GM19099 (cell line): ENCODE results near the gene SIAE.

Experiments
- POLR2A ChIP-seq: IDR thresholded peaks from 3 replicates; pipeline ENCODE4 v1.6.1; 2011; ENCODE audit warnings: low read depth; ENCODE audit not compliant: insufficient read length; ENCODE audit errors: extremely low read depth

The SIAE gene

DNA sequence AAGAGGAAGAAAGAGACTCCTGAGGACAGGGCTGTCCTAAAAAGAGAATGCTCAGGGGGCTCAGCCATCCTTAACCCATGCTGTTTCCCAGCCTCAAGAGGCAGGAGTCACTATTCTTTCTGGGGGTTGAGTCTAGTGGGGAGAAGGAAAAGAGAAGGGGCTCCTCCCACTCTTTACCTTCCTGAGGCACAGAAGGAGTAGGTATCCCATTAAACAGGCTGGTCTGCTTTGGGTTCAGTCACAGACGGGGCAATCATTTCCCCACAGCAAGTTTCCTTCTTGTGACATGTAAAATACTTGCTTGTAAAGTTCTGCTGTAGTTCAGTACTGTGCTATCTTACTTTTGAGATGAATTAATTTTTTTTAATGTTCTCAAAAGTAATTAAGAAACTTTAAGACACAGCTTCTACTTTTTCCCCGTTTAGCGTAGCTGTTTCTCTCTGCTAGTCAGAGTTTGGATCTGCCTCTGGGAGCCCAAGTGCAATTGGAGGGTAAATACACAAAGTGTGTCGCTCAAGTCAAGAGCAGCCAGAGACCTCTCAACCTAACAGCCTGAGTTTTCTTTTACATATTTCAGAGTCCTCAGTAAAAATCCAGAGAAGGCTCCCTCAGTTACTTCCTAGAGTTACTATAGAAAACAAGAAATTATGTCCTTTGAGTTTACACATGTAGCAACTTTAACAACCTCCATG is 88.7 kb downstream of the SIAE start:
- TF ChIP-seq POLR2A = no peak

DNA sequence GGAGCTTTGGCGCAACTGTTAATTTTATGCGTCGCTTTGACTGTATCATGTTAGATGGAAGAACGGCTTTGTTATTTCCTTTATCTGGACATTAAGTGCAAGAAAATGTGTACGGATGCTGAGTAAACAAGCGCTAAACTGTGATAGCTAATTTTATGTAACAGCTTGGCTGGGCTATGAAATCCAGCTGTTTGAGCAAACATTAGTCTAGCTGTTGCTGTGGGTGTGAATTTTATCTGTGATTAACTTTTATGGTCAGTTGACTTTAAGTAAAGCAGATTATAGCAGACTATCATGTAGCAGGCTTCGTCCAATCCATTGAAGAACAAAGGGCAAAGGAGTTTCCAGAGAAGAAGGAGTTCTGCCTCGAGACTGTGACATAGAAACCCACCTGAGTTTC is 89.8 kb downstream of the SIAE start:
- TF ChIP-seq POLR2A = no peak
